GM21737 (cell line): ENCODE measurements around the gene GULP1.
"Not testable (repeated sequence)": the region's sequence is repeated elsewhere in the genome, so short reads cannot be mapped to it uniquely, and the experiment has no call there.

Experiments used
- ATAC-seq: cut with Tn5 transposase; IDR thresholded peaks from one replicate; pipeline ENCODE4 v1.9.1; 2021; ENCODE audit warnings: mild to moderate bottlenecking, moderate library complexity; ENCODE audit not compliant: unreplicated experiment

GULP1 gene

GRCh38 chr2:188588235-188588634, 296.6 kb downstream of the GULP1 start:
- no peak for ATAC-seq

- no peak for ATAC-seq
Measured at GRCh38 chr2:188596054-188596453, 304.4 kb downstream of the GULP1 start.

- ATAC-seq: no peak
Measured at GRCh38 chr2:188598551-188598950, 306.9 kb downstream of the GULP1 start.

- no peak for ATAC-seq
Measured at GRCh38 chr2:188599140-188599539, 307.5 kb downstream of the GULP1 start.

- no peak for ATAC-seq
Measured at GRCh38 chr2:188600536-188601210, 309.0 kb downstream of the GULP1 start.

- ATAC-seq: no peak
Measured at GRCh38 chr2:188601391-188601790, 309.7 kb downstream of the GULP1 start.

- ATAC-seq: no peak
Measured at GRCh38 chr2:188601927-188602326, 310.3 kb downstream of the GULP1 start.

GRCh38 chr2:188604579-188604978, 312.9 kb downstream of the GULP1 start:
- no peak for ATAC-seq

GRCh38 chr2:188605609-188606584, 314.2 kb downstream of the GULP1 start:
- not testable (repeated sequence) for ATAC-seq

- ATAC-seq: not testable (repeated sequence)
Measured at GRCh38 chr2:188606596-188606995, 314.9 kb downstream of the GULP1 start.

- ATAC-seq: no peak
Measured at GRCh38 chr2:188607501-188607900, 315.8 kb downstream of the GULP1 start.

- no peak for ATAC-seq
Measured at GRCh38 chr2:188609321-188610049, 317.8 kb downstream of the GULP1 start.

GRCh38 chr2:188610050-188610444, 318.4 kb downstream of the GULP1 start:
- no peak for ATAC-seq

GRCh38 chr2:188610827-188611226, 319.2 kb downstream of the GULP1 start:
- ATAC-seq: no peak

- ATAC-seq: no peak
Measured at GRCh38 chr2:188619146-188619545, 327.5 kb downstream of the GULP1 start.

- ATAC-seq: no peak
Measured at GRCh38 chr2:188620916-188621315, 329.2 kb downstream of the GULP1 start.

GRCh38 chr2:188622601-188623260, 331.1 kb downstream of the GULP1 start:
- ATAC-seq: no peak

GRCh38 chr2:188623995-188624643, 332.4 kb downstream of the GULP1 start:
- ATAC-seq: no peak

- no peak for ATAC-seq
Measured at GRCh38 chr2:188627471-188627870, 335.8 kb downstream of the GULP1 start.
